KG1 (cell line): ENCODE data around the gene PTPN6.

Experiments
- DNase-seq: peaks from one replicate; lab custom pipeline; 2025; lab: John Stamatoyannopoulos, UW

PTPN6 gene

GRCh38 chr12:6956021-6956727 is 5.0 kb downstream of the PTPN6 start:
- DNase-seq: no peak

GRCh38 chr12:6957151-6957701 is 6.1 kb downstream of the PTPN6 start:
- DNase-seq: no peak

- no peak for DNase-seq
Measured at GRCh38 chr12:6957741-6958608, 6.8 kb downstream of the PTPN6 start.

- no peak for DNase-seq
Measured at GRCh38 chr12:6958609-6959057, 7.5 kb downstream of the PTPN6 start.

GRCh38 chr12:6959058-6959804 is 8.1 kb downstream of the PTPN6 start:
- peak; percentile 52 for DNase-seq

GRCh38 chr12:6959805-6960592 is 8.8 kb downstream of the PTPN6 start:
- DNase-seq: no peak

GRCh38 chr12:6960593-6961277 is 9.6 kb downstream of the PTPN6 start:
- no peak for DNase-seq

- no peak for DNase-seq
Measured at GRCh38 chr12:6961278-6961694, 10.1 kb downstream of the PTPN6 start.

- no peak for DNase-seq
Measured at GRCh38 chr12:6961695-6962284, 10.6 kb downstream of the PTPN6 start.

GRCh38 chr12:6962285-6963015 is 11.3 kb downstream of the PTPN6 start:
- DNase-seq: no peak

GRCh38 chr12:6963016-6963731 is 12.0 kb downstream of the PTPN6 start:
- DNase-seq: no peak

- DNase-seq: no peak
Measured at GRCh38 chr12:6963791-6964413, 12.7 kb downstream of the PTPN6 start.

- DNase-seq: no peak
Measured at GRCh38 chr12:6964605-6965025, 13.5 kb downstream of the PTPN6 start.

- DNase-seq: peak; percentile 71
Measured at GRCh38 chr12:6965026-6965661, 14.0 kb downstream of the PTPN6 start.

- no peak for DNase-seq
Measured at GRCh38 chr12:6965714-6966113, 14.6 kb downstream of the PTPN6 start.

GRCh38 chr12:6966351-6966750 is 15.2 kb downstream of the PTPN6 start:
- DNase-seq: no peak

GRCh38 chr12:6967651-6968100 is 16.5 kb downstream of the PTPN6 start:
- no peak for DNase-seq

- no peak for DNase-seq
Measured at GRCh38 chr12:6968426-6968825, 17.3 kb downstream of the PTPN6 start.
